Memory B cell (primary cell): ENCODE results near the gene CNR1.

Experiments
- ATAC-seq: fragments of 150-1000 bp; cut with Tn5 transposase; 2 replicates; pipeline ENCODE4 v1.10.0; 2021; ENCODE audit warnings: low read depth, mild to moderate bottlenecking, moderate library complexity
- DNase-seq, 2 donors: peaks; one replicate each; pipeline ENCODE4 v3.0.0; 2022; ENCODE audit warnings: low spot score in 2 of 2
- H3K27ac Mint-ChIP-seq: one replicate; pipeline ENCODE4 v1.8.0; 2022; ENCODE audit warnings: mild to moderate bottlenecking, moderate library complexity, mixed read lengths
- H3K27me3 Mint-ChIP-seq: one replicate; pipeline ENCODE4 v1.8.0; 2022; ENCODE audit warnings: mixed read lengths
- H3K36me3 Mint-ChIP-seq: one replicate; pipeline ENCODE4 v1.8.0; 2022; ENCODE audit warnings: mild to moderate bottlenecking, mixed read lengths
- H3K4me1 Mint-ChIP-seq: one replicate; pipeline ENCODE4 v1.8.0; 2022; ENCODE audit warnings: mixed read lengths
- H3K4me3 Mint-ChIP-seq: one replicate; pipeline ENCODE4 v1.8.0; 2022; ENCODE audit warnings: mild to moderate bottlenecking, moderate library complexity, mixed read lengths
- H3K9me3 Mint-ChIP-seq: one replicate; pipeline ENCODE4 v1.8.0; 2022; ENCODE audit warnings: mixed read lengths

Gene CNR1

GRCh38 chr6:88133718-88134117 lies 32.4 kb downstream of the CNR1 start:
- DNase-seq (no peak), ATAC-seq (no peak)
- no peaks in the 10 kb centered on the region for H3K9me3 Mint-ChIP-seq
- H3K4me3 Mint-ChIP-seq = no peak overlapping the region
- peaks cover 15% of the 10 kb centered on the region for H3K4me1 Mint-ChIP-seq
- H3K27me3 Mint-ChIP-seq = no peaks in the 10 kb centered on the region
- H3K36me3 Mint-ChIP-seq = no peaks in the 10 kb centered on the region
- no peak overlapping the region for H3K27ac Mint-ChIP-seq

- DNase-seq = no peak
- Mint-ChIP-seq H3K36me3 (peaks cover 6% of the 10 kb centered on the region), H3K9me3 (peaks cover 9% of the 10 kb centered on the region), H3K4me3 (no peak overlapping the region), H3K27me3 (no peaks in the 10 kb centered on the region), H3K4me1 (peaks cover 2% of the 10 kb centered on the region), H3K27ac (no peak overlapping the region)
- ATAC-seq = no peak
These were observed 41.1 kb downstream of the CNR1 start for GRCh38 chr6:88124925-88125557.

- H3K4me3 Mint-ChIP-seq = no peak overlapping the region
- H3K4me1 Mint-ChIP-seq = peaks cover 7% of the 10 kb centered on the region
- H3K36me3 Mint-ChIP-seq = peaks cover 8% of the 10 kb centered on the region
- no peak overlapping the region for H3K27ac Mint-ChIP-seq
- H3K9me3 Mint-ChIP-seq = peaks cover 9% of the 10 kb centered on the region
- H3K27me3 Mint-ChIP-seq = no peaks in the 10 kb centered on the region
- no peak for DNase-seq
- no peak for ATAC-seq
These were observed 45.5 kb downstream of the CNR1 start for GRCh38 chr6:88120635-88121034.

- Mint-ChIP-seq H3K4me3 (no peak overlapping the region), H3K27me3 (no peaks in the 10 kb centered on the region), H3K36me3 (peaks cover 2% of the 10 kb centered on the region), H3K9me3 (peaks cover 3% of the 10 kb centered on the region), H3K27ac (no peak overlapping the region), H3K4me1 (peaks cover 9% of the 10 kb centered on the region)
- ATAC-seq = no peak
- DNase-seq = no peak
These were observed 46.4 kb downstream of the CNR1 start for GRCh38 chr6:88119769-88120168.

- Mint-ChIP-seq H3K9me3 (no peaks in the 10 kb centered on the region), H3K4me1 (peaks cover 13% of the 10 kb centered on the region)
These were observed 49.9 kb downstream of the CNR1 start for GRCh38 chr6:88116276-88116675.

GRCh38 chr6:88115307-88115706 lies 50.8 kb downstream of the CNR1 start:
- no peak overlapping the region for H3K4me3 Mint-ChIP-seq
- H3K27me3 Mint-ChIP-seq = peaks cover 4% of the 10 kb centered on the region
- no peaks in the 10 kb centered on the region for H3K9me3 Mint-ChIP-seq
- peaks cover 13% of the 10 kb centered on the region for H3K4me1 Mint-ChIP-seq
- H3K36me3 Mint-ChIP-seq = peaks cover 2% of the 10 kb centered on the region
- no peak for DNase-seq
- ATAC-seq = peak; percentile 47
- H3K27ac Mint-ChIP-seq = peak overlapping the region; percentile 61

More at GRCh38 chr6:88116276-88116675, 49.9 kb downstream of the CNR1 start:
- ATAC-seq (no peak), DNase-seq (no peak)
- Mint-ChIP-seq H3K36me3 (peaks cover 2% of the 10 kb centered on the region), H3K27ac (peak overlapping the region; percentile 61), H3K4me3 (no peak overlapping the region), H3K27me3 (peaks cover 4% of the 10 kb centered on the region)

GRCh38 chr6:88114838-88115237 lies 51.3 kb downstream of the CNR1 start:
- Mint-ChIP-seq H3K36me3 (peaks cover 2% of the 10 kb centered on the region), H3K27me3 (peaks cover 4% of the 10 kb centered on the region), H3K27ac (peak overlapping the region; percentile 61), H3K4me1 (peaks cover 13% of the 10 kb centered on the region), H3K9me3 (no peaks in the 10 kb centered on the region), H3K4me3 (no peak overlapping the region)
- no peak for DNase-seq
- peak; percentile 70 for ATAC-seq

- no peaks in the 10 kb centered on the region for H3K36me3 Mint-ChIP-seq
- DNase-seq (no peak), ATAC-seq (no peak)
- H3K4me1 Mint-ChIP-seq = peaks cover 12% of the 10 kb centered on the region
- peak overlapping the region; percentile 32 for H3K27ac Mint-ChIP-seq
- H3K4me3 Mint-ChIP-seq = no peak overlapping the region
- peaks cover 4% of the 10 kb centered on the region for H3K27me3 Mint-ChIP-seq
- no peaks in the 10 kb centered on the region for H3K9me3 Mint-ChIP-seq
These were observed 54.2 kb downstream of the CNR1 start for GRCh38 chr6:88111991-88112390.

- Mint-ChIP-seq H3K27ac (peak overlapping the region; percentile 69), H3K9me3 (no peaks in the 10 kb centered on the region), H3K4me3 (no peak overlapping the region), H3K4me1 (peaks cover 4% of the 10 kb centered on the region), H3K36me3 (no peaks in the 10 kb centered on the region), H3K27me3 (peaks cover 4% of the 10 kb centered on the region)
- no peak for ATAC-seq
- DNase-seq = no peak
These were observed 58.9 kb downstream of the CNR1 start for GRCh38 chr6:88107241-88107640.

- ATAC-seq (no peak), DNase-seq (no peak)
- Mint-ChIP-seq H3K27me3 (no peaks in the 10 kb centered on the region), H3K36me3 (no peaks in the 10 kb centered on the region), H3K27ac (no peak overlapping the region), H3K9me3 (no peaks in the 10 kb centered on the region), H3K4me3 (no peak overlapping the region), H3K4me1 (peaks cover 4% of the 10 kb centered on the region)
These were observed 60.3 kb downstream of the CNR1 start for GRCh38 chr6:88105741-88106340.
